COR-L47 (cell line): Measurements from ENCODE around the gene JAM2.
A peak's percentile ranks its signal among the peaks of the same experiment; 100 is the strongest.
"Not testable (repeated sequence)": the region's sequence is repeated elsewhere in the genome, so short reads cannot be mapped to it uniquely, and the experiment has no call there.

Experiments
- DNase-seq: peaks from one replicate; lab custom pipeline; 2025; lab: John Stamatoyannopoulos, UW

The JAM2 gene

GRCh38 chr21:25646474-25646873 is 7.4 kb downstream of the JAM2 start:
- DNase-seq: no peak

- DNase-seq: no peak
Observed at GRCh38 chr21:25647647-25648046, 8.6 kb downstream of the JAM2 start.

GRCh38 chr21:25649146-25649545 is 10.1 kb downstream of the JAM2 start:
- no peak for DNase-seq

GRCh38 chr21:25656412-25656811 is 17.4 kb downstream of the JAM2 start:
- no peak for DNase-seq

- no peak for DNase-seq
Observed at GRCh38 chr21:25657140-25657539, 18.1 kb downstream of the JAM2 start.

GRCh38 chr21:25658427-25659035 is 19.5 kb downstream of the JAM2 start:
- no peak for DNase-seq

GRCh38 chr21:25660233-25660632 is 21.2 kb downstream of the JAM2 start:
- DNase-seq: no peak

- no peak for DNase-seq
Observed at GRCh38 chr21:25664491-25664931, 25.5 kb downstream of the JAM2 start.

- no peak for DNase-seq
Observed at GRCh38 chr21:25670726-25671125, 31.7 kb downstream of the JAM2 start.

- DNase-seq: no peak
Observed at GRCh38 chr21:25676451-25676850, 37.4 kb downstream of the JAM2 start.

GRCh38 chr21:25682382-25682781 is 43.3 kb downstream of the JAM2 start:
- no peak for DNase-seq

GRCh38 chr21:25687787-25688186 is 48.7 kb downstream of the JAM2 start:
- DNase-seq: no peak

- no peak for DNase-seq
Observed at GRCh38 chr21:25688275-25689155, 49.5 kb downstream of the JAM2 start.

- DNase-seq: no peak
Observed at GRCh38 chr21:25689226-25689625, 50.2 kb downstream of the JAM2 start.

GRCh38 chr21:25691976-25692375 is 52.9 kb downstream of the JAM2 start:
- DNase-seq: no peak

- DNase-seq: not testable (repeated sequence)
Observed at GRCh38 chr21:25695461-25695860, 56.4 kb downstream of the JAM2 start.

GRCh38 chr21:25700741-25701140 is 61.7 kb downstream of the JAM2 start:
- no peak for DNase-seq

- DNase-seq: no peak
Observed at GRCh38 chr21:25701529-25701928, 62.5 kb downstream of the JAM2 start.

GRCh38 chr21:25708467-25709065 is 69.5 kb downstream of the JAM2 start:
- peak; percentile 21 for DNase-seq

GRCh38 chr21:25709684-25710265 is 70.7 kb downstream of the JAM2 start:
- no peak for DNase-seq

GRCh38 chr21:25710550-25710949 is 71.5 kb downstream of the JAM2 start:
- DNase-seq: no peak

GRCh38 chr21:25714066-25714465 is 75.0 kb downstream of the JAM2 start:
- not testable (repeated sequence) for DNase-seq
